Astrocyte of the cerebellum (primary cell): ENCODE results near the gene JAZF1.

Source experiments
- DNase-seq: peaks from one replicate; pipeline ENCODE4 v3.0.0-alpha.2; 2011; ENCODE audit warnings: low read depth
- H3K4me3 ChIP-seq: 2 replicates; pipeline ENCODE4 v1.5.1; 2011; ENCODE audit warnings: mild to moderate bottlenecking, low read depth, low read length, moderate library complexity
- in situ Hi-C: cut with HindIII; loops from 2 replicates; pipeline ENCODE4 v1.10.0; 2017; ENCODE audit warnings: low sequenced_read_pairs
- TF ChIP-seq, protein P1 (sequence below): IDR thresholded peaks from 2 replicates; pipeline ENCODE4 v1.5.1; 2012; ENCODE audit warnings: low read length, low read depth, moderate library complexity, mild to moderate bottlenecking; ENCODE audit errors: missing control alignments

JAZF1 gene

DNA sequence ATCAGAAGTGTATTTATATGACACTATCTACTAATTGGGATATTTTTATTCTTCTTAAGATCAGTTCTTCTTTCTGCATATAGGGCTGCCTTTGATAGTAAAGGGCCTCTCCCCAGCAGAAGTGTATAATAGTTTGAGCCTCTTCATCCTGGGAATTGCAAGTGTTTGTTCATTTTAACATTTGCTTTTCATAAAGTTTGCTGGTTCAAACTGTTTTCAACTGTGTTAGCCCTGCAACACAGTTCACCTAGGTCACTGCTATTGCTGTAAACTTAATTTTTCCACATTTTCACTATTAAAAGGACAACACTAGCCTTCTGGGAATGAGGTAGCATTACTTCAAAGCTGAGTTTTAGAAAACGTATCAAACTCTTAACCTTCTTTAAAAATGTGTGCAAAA is 2.8 kb downstream of the JAZF1 start:
- in situ Hi-C loops, result no loop called here
- DNase-seq, result no peak
- no peak overlapping the region for H3K4me3 ChIP-seq
- TF ChIP-seq, protein P1, sequence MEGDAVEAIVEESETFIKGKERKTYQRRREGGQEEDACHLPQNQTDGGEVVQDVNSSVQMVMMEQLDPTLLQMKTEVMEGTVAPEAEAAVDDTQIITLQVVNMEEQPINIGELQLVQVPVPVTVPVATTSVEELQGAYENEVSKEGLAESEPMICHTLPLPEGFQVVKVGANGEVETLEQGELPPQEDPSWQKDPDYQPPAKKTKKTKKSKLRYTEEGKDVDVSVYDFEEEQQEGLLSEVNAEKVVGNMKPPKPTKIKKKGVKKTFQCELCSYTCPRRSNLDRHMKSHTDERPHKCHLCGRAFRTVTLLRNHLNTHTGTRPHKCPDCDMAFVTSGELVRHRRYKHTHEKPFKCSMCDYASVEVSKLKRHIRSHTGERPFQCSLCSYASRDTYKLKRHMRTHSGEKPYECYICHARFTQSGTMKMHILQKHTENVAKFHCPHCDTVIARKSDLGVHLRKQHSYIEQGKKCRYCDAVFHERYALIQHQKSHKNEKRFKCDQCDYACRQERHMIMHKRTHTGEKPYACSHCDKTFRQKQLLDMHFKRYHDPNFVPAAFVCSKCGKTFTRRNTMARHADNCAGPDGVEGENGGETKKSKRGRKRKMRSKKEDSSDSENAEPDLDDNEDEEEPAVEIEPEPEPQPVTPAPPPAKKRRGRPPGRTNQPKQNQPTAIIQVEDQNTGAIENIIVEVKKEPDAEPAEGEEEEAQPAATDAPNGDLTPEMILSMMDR, result no peak

GRCh38 chr7:28176645-28177044 is 4.0 kb downstream of the JAZF1 start:
- H3K4me3 ChIP-seq, result no peak overlapping the region
- DNase-seq, result no peak
- TF ChIP-seq, protein P1, result no peak
- in situ Hi-C loops, result no loop called here

- no peak for DNase-seq
- TF ChIP-seq, protein P1, result no peak
- in situ Hi-C loops, result no loop called here
- no peak overlapping the region for H3K4me3 ChIP-seq
Measured at GRCh38 chr7:28176174-28176573, 4.4 kb downstream of the JAZF1 start.

DNA sequence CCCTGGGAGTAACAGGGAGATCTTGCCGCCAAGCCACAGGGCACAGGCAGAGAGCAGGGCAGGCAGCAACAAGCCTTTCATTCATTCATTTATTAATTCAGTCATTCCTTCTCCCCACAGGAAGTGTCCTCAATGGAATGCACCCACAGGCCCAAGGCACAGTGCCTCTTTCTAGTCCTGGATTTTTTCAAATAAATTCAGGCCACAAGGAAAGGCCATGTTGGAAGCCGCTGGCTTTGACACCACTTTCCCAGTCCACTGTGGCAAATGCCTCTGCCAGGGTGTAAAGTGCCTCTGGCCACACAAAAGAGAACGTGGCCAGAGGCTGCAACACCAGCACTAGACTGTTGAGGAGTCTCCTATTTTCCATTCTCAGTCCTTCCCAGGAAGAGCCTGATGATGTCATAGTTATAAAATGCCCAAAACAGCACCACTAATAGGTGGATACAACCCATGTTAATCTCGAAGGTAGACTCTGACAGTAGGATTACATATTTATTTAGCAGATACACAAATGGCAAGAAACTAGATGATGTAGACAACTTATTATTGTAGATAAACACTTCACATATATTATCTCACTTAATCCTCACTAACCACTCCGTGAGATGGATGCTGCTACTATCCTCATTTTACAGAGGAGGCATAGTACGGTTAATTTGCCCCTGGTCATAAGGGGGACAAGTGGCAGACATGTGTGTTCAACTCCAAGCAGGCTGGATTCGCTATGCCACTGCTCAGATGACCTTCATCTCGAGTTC is 5.5 kb downstream of the JAZF1 start:
- no peak overlapping the region for H3K4me3 ChIP-seq
- DNase-seq, result no peak
- TF ChIP-seq, protein P1, result no peak
- in situ Hi-C loops, result no loop called here

- H3K4me3 ChIP-seq, result no peak overlapping the region
- DNase-seq, result no peak
- TF ChIP-seq, protein P1, result no peak
- in situ Hi-C loops, result no loop called here
Measured at GRCh38 chr7:28174442-28174841, 6.2 kb downstream of the JAZF1 start.

- no peak for DNase-seq
- TF ChIP-seq, protein P1, result no peak
- in situ Hi-C loops, result no loop called here
- H3K4me3 ChIP-seq, result no peak overlapping the region
Measured at GRCh38 chr7:28173531-28173930, 7.1 kb downstream of the JAZF1 start.
